ENCODE results near the gene ARHGAP27. TPM values are rescaled to one million over a fixed set of nuclear protein-coding genes. Genes with fewer than 3 reads are reported as not detected.
A peak's percentile ranks its signal among the peaks of the same experiment; 100 is the strongest.

The ARHGAP27 gene
- total and polyA plus RNA-seq, 2 of the 4 experiments (the other 2 are of a cell fraction) = under 0.01 to 0.89 TPM

- dilution Hi-C loops (cut with HindIII; ENCODE audit: low sequenced_read_pairs, unreplicated experiment) (no loop called here), intact Hi-C loops (cut with micrococcal nuclease) (no loop called here), in situ Hi-C loops (cut with MboI; ENCODE audit: low sequenced_read_pairs) (no loop called here)
- no peak for TF ChIP-seq USF2 (IDR thresholded peaks at IDR 0.05; ENCODE audit: low read depth, low read length)
- TF ChIP-seq RCOR1 (IDR thresholded peaks at IDR 0.05; ENCODE audit: insufficient replicate concordance, low read length) = no peak
- no peak for TF ChIP-seq POLR2A (IDR thresholded peaks at IDR 0.05; ENCODE audit: low read depth, low read length)
- no peak for TF ChIP-seq CTCF (conservative IDR thresholded peaks at IDR 0.05; ENCODE audit: low read depth, low read length)
- TF ChIP-seq ELK1 (IDR thresholded peaks at IDR 0.05; ENCODE audit: borderline replicate concordance, low read depth, low read length) = no peak
- no peak for TF ChIP-seq MAZ (IDR thresholded peaks at IDR 0.05; ENCODE audit: borderline replicate concordance, low read depth, low read length)
- TF ChIP-seq MAFK (IDR thresholded peaks at IDR 0.05; ENCODE audit: low read depth, low read length) = no peak
- TF ChIP-seq NFE2L2 (IDR thresholded peaks at IDR 0.05; ENCODE audit: low read depth, low read length) = no peak
- no peak for TF ChIP-seq RAD21 (IDR thresholded peaks at IDR 0.05; ENCODE audit: low read length)
- TF ChIP-seq FOS (IDR thresholded peaks at IDR 0.05; ENCODE audit: low read depth, low read length) = no peak
- TF ChIP-seq MXI1 (IDR thresholded peaks at IDR 0.05; ENCODE audit: borderline replicate concordance, low read depth, low read length) = no peak
- TF ChIP-seq SMC3 (IDR thresholded peaks at IDR 0.05; ENCODE audit: low read depth, low read length) = no peak
- TF ChIP-seq RFX5 (IDR thresholded peaks at IDR 0.05; ENCODE audit: low read depth, low read length) = no peak
- Histone ChIP-seq H4K8ac (ENCODE audit: low read depth in 2 of 2, low read length in 2 of 2) (peak overlapping the region in 1 of 2 experiments; percentile 59; a peak in 2 of 4 replicates), H4K5ac (ENCODE audit: low read depth, low read length) (peak overlapping the region; percentile 58), H2AK5ac (ENCODE audit: low read depth, low read length) (peak overlapping the region; percentile 56; the same call in 1 of the 2 replicates), H3K27ac (ENCODE audit: insufficient read depth, low read length) (peak overlapping the region; percentile 72; the same call in 1 of the 2 replicates), H3K9me3 (ENCODE audit: control insufficient read depth, insufficient read depth, low read length) (no peaks in the 10 kb centered on the region), H4K91ac (ENCODE audit: insufficient read depth, low read depth, low read length) (peak overlapping the region; percentile 48), H3K23ac (ENCODE audit: low read depth, low read length) (no peak overlapping the region), H3K4me3 (ENCODE audit: insufficient read depth, low read depth, low read length) (no peak overlapping the region), H3K79me1 (ENCODE audit: low read depth in 1 of 2, low read length in 2 of 2) (no peaks in the 10 kb centered on the region), H4K20me1 (ENCODE audit: insufficient read depth, low read length) (no peaks in the 10 kb centered on the region), H2AK9ac (replicated peaks; ENCODE audit: low read depth, low read length, poor library complexity) (no peak overlapping the region), H2BK120ac (ENCODE audit: low read depth, low read length) (peak overlapping the region; percentile 57; the same call in 1 of the 2 replicates), H3K4me1 (ENCODE audit: control insufficient read depth, insufficient read depth, low read length) (peaks cover 24% of the 10 kb centered on the region), H3K56ac (ENCODE audit: extremely low read depth, insufficient read depth, low read length) (0 out of 2 replicates have a peak overlapping the region, but pooled peaks have one; percentile 8), H3K14ac (replicated peaks; ENCODE audit: low read depth, low read length) (0 out of 2 replicates have a peak overlapping the region, but pooled peaks have one; percentile 5), H3K9me1 (ENCODE audit: insufficient read depth, low read length) (peaks cover 12% of the 10 kb centered on the region), H3K4ac (ENCODE audit: low read depth, low read length) (peak overlapping the region; percentile 21), H3K36me3 (ENCODE audit: control insufficient read depth, insufficient read depth, low read length) (no peaks in the 10 kb centered on the region), H2AFZ (replicated peaks; ENCODE audit: low read length, poor library complexity) (peak overlapping the region; percentile 60), H3K27me3 (ENCODE audit: control insufficient read depth, insufficient read depth, low read length) (no peaks in the 10 kb centered on the region), H2BK5ac (ENCODE audit: low read depth, low read length, poor library complexity, severe bottlenecking) (peak overlapping the region; percentile 38), H2BK15ac (ENCODE audit: low read depth, low read length) (no peak overlapping the region; the same call in 2 of the 3 replicates), H3K18ac (ENCODE audit: low read depth, low read length) (peak overlapping the region; percentile 55), H2BK20ac (ENCODE audit: low read depth, low read length) (peak overlapping the region; percentile 4; the same call in 1 of the 2 replicates), H3K4me2 (ENCODE audit: low read depth, low read length) (peak overlapping the region; percentile 63; the same call in 1 of the 2 replicates), H3K9ac (ENCODE audit: low read depth, low read length) (no peak overlapping the region)
- no CpG with 5 or more reads among the region's 3 CpGs for WGBS, 2 experiments (ENCODE audit: extremely low coverage in 2 of 2, insufficient read length in 1 of 2)
- ATAC-seq (ENCODE audit: low read depth) = peak; percentile 28
- ChIA-PET CTCF (interaction anchor here (1.5 kb wide), 1 partner anchor 13 kb away, joined by 7 read pairs; no protein-coding TSS in a partner anchor), POLR2A (ENCODE audit: unreplicated experiment) (interaction anchor here (0.6 kb wide), 1 partner anchor 193 kb away, joined by 10 read pairs; no protein-coding TSS in a partner anchor)
- BruUV-seq (replicated peaks) = no TSS peak
- DNase-seq = no peak
Measured at GRCh38 chr17:45345246-45345553, 87.5 kb downstream of the ARHGAP27 start.

Data from IMR-90 (cell line).